Endodermal cell (in vitro differentiated cells): ENCODE results near the gene ARID1A. TPM values are rescaled to one million over a fixed set of nuclear protein-coding genes. Genes with fewer than 3 reads are reported as not detected.

Experiments
- DNase-seq: peaks from one replicate; pipeline ENCODE4 v3.0.0-alpha.2; 2017
- H3K27ac ChIP-seq: 2 replicates; pipeline ENCODE4 v1.5.1; 2013; ENCODE audit warnings: mild to moderate bottlenecking, low read depth, low read length, moderate library complexity
- H3K27me3 ChIP-seq: 2 replicates; pipeline ENCODE4 v1.6.1; 2013; ENCODE audit warnings: mild to moderate bottlenecking, low read length, moderate library complexity; ENCODE audit not compliant: insufficient read depth, control insufficient read depth, poor library complexity, severe bottlenecking
- H3K36me3 ChIP-seq: 2 replicates; pipeline ENCODE4 v1.7.0; 2013; ENCODE audit warnings: mild to moderate bottlenecking, low read length, moderate library complexity; ENCODE audit not compliant: control insufficient read depth, insufficient read depth
- H3K4me1 ChIP-seq: one replicate; pipeline ENCODE4 v1.7.0; 2013; ENCODE audit warnings: low read length; ENCODE audit not compliant: control insufficient read depth, insufficient read depth
- H3K4me3 ChIP-seq: 2 replicates; pipeline ENCODE4 v1.5.1; 2013; ENCODE audit warnings: mild to moderate bottlenecking, low read length, moderate library complexity
- H3K9ac ChIP-seq: 2 replicates; pipeline ENCODE4 v1.6.1; 2013; ENCODE audit warnings: mild to moderate bottlenecking, low read length, moderate library complexity; ENCODE audit not compliant: poor library complexity, severe bottlenecking; ENCODE audit errors: extremely low read depth
- H3K9me3 ChIP-seq: 2 replicates; pipeline ENCODE4 v1.6.1; 2013; ENCODE audit warnings: mild to moderate bottlenecking, low read length, moderate library complexity; ENCODE audit not compliant: control insufficient read depth
- H3K27ac Mint-ChIP-seq: 2 replicates; pipeline ENCODE4 v1.8.0; 2020; ENCODE audit warnings: mixed read lengths
- H3K27me3 Mint-ChIP-seq: 2 replicates; pipeline ENCODE4 v1.8.0; 2021; ENCODE audit warnings: mild to moderate bottlenecking, mixed read lengths; ENCODE audit not compliant: insufficient read depth
- H3K36me3 Mint-ChIP-seq: 2 replicates; pipeline ENCODE4 v1.8.0; 2020; ENCODE audit warnings: low read depth, mixed read lengths
- H3K4me1 Mint-ChIP-seq: 2 replicates; pipeline ENCODE4 v1.8.0; 2020; ENCODE audit warnings: mixed read lengths
- H3K4me3 Mint-ChIP-seq: 2 replicates; pipeline ENCODE4 v1.8.0; 2020; ENCODE audit warnings: mild to moderate bottlenecking, moderate library complexity, mixed read lengths
- H3K9me3 Mint-ChIP-seq: 2 replicates; pipeline ENCODE4 v1.8.0; 2020; ENCODE audit warnings: mild to moderate bottlenecking, mixed read lengths
- CTCF ChIP-seq: fragments of 200-600 bp; sonication (generic); conservative IDR thresholded peaks from 2 replicates; pipeline ENCODE4 v1.5.0; 2021; ENCODE audit warnings: antibody characterized with exemption, mild to moderate bottlenecking
- WGBS, 2 experiments: methylation state at CpG; one replicate each; pipeline versions ENCODE4 v1.1.5 to v1.1.7; 2013; ENCODE audit warnings: missing lambda C conversion rate in 2 of 2, mixed read lengths in 1 of 2; ENCODE audit not compliant: insufficient coverage in 1 of 2, insufficient read length in 1 of 2; 5-methylcytosine and 5-hydroxymethylcytosine counted together
- total RNA-seq, 2 donors: library from RNA; stranded (reverse); fragmentation: NEBNext Ultra II Directional in 1 of 2; extraction: Animal tissue kit (Norgen Biotek cat#: 25700) in 1 of 2; gene quantifications; 2 replicates in 1 of 2; 3 replicates in 1 of 2; pipeline ENCODE4 v1.2.1, GENCODE V29; 2021

The ARID1A gene
- total RNA-seq, 2 donors from 2014 or later, result 118 to 128 TPM

GRCh38 chr1:26729633-26730032, 33.8 kb downstream of the ARID1A start:
- Histone ChIP-seq H3K4me3 (no peak overlapping the region), H3K4me1 (peaks cover 15% of the 10 kb centered on the region), H3K9ac (no peak overlapping the region), H3K36me3 (peaks cover 58% of the 10 kb centered on the region), H3K27ac (no peak overlapping the region), H3K27me3 (no peaks in the 10 kb centered on the region), H3K9me3 (no peaks in the 10 kb centered on the region)
- H3K36me3 Mint-ChIP-seq, result peaks cover 43% of the 10 kb centered on the region
- TF ChIP-seq CTCF, result no peak
- no peak overlapping the region for H3K4me3 Mint-ChIP-seq
- peaks cover 27% of the 10 kb centered on the region for H3K4me1 Mint-ChIP-seq
- 96 to 100% methylated on average over 2 to 12 of the region's 12 CpGs for WGBS, 2 experiments
- no peak overlapping the region for H3K27ac Mint-ChIP-seq
- no peaks in the 10 kb centered on the region for H3K27me3 Mint-ChIP-seq
- no peaks in the 10 kb centered on the region for H3K9me3 Mint-ChIP-seq
- no peak for DNase-seq

- Mint-ChIP-seq H3K4me3 (no peak overlapping the region), H3K9me3 (no peaks in the 10 kb centered on the region), H3K36me3 (peaks cover 51% of the 10 kb centered on the region), H3K27ac (peak overlapping the region; percentile 53), H3K4me1 (peaks cover 20% of the 10 kb centered on the region), H3K27me3 (no peaks in the 10 kb centered on the region)
- no peak overlapping the region for H3K4me3 ChIP-seq
- no peak for TF ChIP-seq CTCF
- peaks cover 12% of the 10 kb centered on the region for H3K4me1 ChIP-seq
- H3K27ac ChIP-seq, result no peak overlapping the region
- H3K27me3 ChIP-seq, result no peaks in the 10 kb centered on the region
- H3K9me3 ChIP-seq, result no peaks in the 10 kb centered on the region
- DNase-seq, result no peak
- H3K36me3 ChIP-seq, result peaks cover 68% of the 10 kb centered on the region
- 88 to 94% methylated on average over 1 to 2 of the region's 2 CpGs for WGBS, 2 experiments
- H3K9ac ChIP-seq, result no peak overlapping the region
These were observed 34.9 kb downstream of the ARID1A start for GRCh38 chr1:26730695-26731094.

GRCh38 chr1:26731233-26731902, 35.6 kb downstream of the ARID1A start:
- Histone ChIP-seq H3K27me3 (no peaks in the 10 kb centered on the region), H3K4me1 (peaks cover 10% of the 10 kb centered on the region), H3K9me3 (no peaks in the 10 kb centered on the region), H3K4me3 (no peak overlapping the region), H3K9ac (no peak overlapping the region), H3K36me3 (peaks cover 71% of the 10 kb centered on the region), H3K27ac (no peak overlapping the region)
- DNase-seq, result no peak
- peaks cover 53% of the 10 kb centered on the region for H3K36me3 Mint-ChIP-seq
- H3K9me3 Mint-ChIP-seq, result no peaks in the 10 kb centered on the region
- peaks cover 18% of the 10 kb centered on the region for H3K4me1 Mint-ChIP-seq
- peak overlapping the region; percentile 53 for H3K27ac Mint-ChIP-seq
- no peak overlapping the region for H3K4me3 Mint-ChIP-seq
- no peaks in the 10 kb centered on the region for H3K27me3 Mint-ChIP-seq
- TF ChIP-seq CTCF, result no peak
- WGBS, 2 experiments, result 96 to 100% methylated on average over 5 to 11 of the region's 11 CpGs
